ENCODE measurements around the gene PPFIA1. TPM values are rescaled to one million over a fixed set of nuclear protein-coding genes. Genes with fewer than 3 reads are reported as not detected.

PPFIA1 gene
- total and polyA plus RNA-seq, 2 of the 13 experiments (the other 11 are each of a cell fraction or from before 2014, with no cell fraction given): 29.9 to 45.2 TPM

DNA sequence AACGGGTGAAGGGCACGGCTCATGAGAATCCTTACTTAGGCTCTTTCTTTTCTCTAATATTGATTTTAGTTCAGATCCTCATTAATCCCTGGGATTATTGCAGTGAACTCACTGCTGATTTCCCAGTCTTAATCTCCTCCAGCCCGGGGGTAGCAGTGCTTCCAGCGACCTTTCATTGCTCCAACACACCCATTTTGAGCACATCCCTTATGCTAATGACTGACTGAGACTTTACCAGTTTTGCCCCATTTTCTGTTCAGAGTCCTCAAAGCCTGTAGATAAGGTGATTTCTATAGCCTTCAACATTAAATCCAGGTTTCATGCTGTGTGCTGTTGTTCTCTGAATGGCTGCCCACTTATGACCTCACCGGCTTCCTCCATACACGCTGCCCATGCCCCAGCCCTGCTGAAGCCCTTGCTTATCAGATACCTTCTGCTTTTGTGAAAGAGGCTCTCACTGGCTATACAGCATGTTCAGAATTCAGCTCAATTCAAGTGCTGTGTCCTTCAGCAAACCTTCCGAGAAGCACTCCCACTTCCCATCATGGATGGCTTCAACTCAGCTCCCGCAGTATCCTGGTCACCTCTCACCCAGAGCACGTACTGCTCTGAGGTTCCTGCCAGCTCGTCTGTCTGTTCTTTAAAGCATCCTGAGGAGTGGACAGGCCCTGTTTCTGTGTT is 49.0 kb downstream of the PPFIA1 start:
- 96% methylated on average over 10 of the region's 10 CpGs for WGBS (ENCODE audit: low lambda C conversion rate)
- TF ChIP-seq GABPA (IDR thresholded peaks at IDR 0.05; ENCODE audit: low read depth, low read length): no peak
- TF ChIP-seq GABPA (CRISPR knock-in tag; IDR thresholded peaks at IDR 0.05; ENCODE audit: low read depth): no peak
- no peak for TF ChIP-seq PCBP2 (optimal IDR thresholded peaks at IDR 0.05; ENCODE audit: low read depth, low read length, poor library complexity, severe bottlenecking)
- TF ChIP-seq, protein P1, sequence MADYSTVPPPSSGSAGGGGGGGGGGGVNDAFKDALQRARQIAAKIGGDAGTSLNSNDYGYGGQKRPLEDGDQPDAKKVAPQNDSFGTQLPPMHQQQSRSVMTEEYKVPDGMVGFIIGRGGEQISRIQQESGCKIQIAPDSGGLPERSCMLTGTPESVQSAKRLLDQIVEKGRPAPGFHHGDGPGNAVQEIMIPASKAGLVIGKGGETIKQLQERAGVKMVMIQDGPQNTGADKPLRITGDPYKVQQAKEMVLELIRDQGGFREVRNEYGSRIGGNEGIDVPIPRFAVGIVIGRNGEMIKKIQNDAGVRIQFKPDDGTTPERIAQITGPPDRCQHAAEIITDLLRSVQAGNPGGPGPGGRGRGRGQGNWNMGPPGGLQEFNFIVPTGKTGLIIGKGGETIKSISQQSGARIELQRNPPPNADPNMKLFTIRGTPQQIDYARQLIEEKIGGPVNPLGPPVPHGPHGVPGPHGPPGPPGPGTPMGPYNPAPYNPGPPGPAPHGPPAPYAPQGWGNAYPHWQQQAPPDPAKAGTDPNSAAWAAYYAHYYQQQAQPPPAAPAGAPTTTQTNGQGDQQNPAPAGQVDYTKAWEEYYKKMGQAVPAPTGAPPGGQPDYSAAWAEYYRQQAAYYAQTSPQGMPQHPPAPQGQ (CRISPR knock-in tag; IDR thresholded peaks at IDR 0.05; ENCODE audit: borderline replicate concordance): no peak
- TF ChIP-seq, protein P2, sequence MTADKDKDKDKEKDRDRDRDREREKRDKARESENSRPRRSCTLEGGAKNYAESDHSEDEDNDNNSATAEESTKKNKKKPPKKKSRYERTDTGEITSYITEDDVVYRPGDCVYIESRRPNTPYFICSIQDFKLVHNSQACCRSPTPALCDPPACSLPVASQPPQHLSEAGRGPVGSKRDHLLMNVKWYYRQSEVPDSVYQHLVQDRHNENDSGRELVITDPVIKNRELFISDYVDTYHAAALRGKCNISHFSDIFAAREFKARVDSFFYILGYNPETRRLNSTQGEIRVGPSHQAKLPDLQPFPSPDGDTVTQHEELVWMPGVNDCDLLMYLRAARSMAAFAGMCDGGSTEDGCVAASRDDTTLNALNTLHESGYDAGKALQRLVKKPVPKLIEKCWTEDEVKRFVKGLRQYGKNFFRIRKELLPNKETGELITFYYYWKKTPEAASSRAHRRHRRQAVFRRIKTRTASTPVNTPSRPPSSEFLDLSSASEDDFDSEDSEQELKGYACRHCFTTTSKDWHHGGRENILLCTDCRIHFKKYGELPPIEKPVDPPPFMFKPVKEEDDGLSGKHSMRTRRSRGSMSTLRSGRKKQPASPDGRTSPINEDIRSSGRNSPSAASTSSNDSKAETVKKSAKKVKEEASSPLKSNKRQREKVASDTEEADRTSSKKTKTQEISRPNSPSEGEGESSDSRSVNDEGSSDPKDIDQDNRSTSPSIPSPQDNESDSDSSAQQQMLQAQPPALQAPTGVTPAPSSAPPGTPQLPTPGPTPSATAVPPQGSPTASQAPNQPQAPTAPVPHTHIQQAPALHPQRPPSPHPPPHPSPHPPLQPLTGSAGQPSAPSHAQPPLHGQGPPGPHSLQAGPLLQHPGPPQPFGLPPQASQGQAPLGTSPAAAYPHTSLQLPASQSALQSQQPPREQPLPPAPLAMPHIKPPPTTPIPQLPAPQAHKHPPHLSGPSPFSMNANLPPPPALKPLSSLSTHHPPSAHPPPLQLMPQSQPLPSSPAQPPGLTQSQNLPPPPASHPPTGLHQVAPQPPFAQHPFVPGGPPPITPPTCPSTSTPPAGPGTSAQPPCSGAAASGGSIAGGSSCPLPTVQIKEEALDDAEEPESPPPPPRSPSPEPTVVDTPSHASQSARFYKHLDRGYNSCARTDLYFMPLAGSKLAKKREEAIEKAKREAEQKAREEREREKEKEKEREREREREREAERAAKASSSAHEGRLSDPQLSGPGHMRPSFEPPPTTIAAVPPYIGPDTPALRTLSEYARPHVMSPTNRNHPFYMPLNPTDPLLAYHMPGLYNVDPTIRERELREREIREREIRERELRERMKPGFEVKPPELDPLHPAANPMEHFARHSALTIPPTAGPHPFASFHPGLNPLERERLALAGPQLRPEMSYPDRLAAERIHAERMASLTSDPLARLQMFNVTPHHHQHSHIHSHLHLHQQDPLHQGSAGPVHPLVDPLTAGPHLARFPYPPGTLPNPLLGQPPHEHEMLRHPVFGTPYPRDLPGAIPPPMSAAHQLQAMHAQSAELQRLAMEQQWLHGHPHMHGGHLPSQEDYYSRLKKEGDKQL (CRISPR knock-in tag; IDR thresholded peaks at IDR 0.05; ENCODE audit: low read depth): no peak
- no peak for TF ChIP-seq TCF7L2 (IDR thresholded peaks at IDR 0.05; ENCODE audit: low read depth, low read length)
- no peak for TF ChIP-seq ZNF788 (CRISPR knock-in tag; IDR thresholded peaks at IDR 0.05; ENCODE audit: borderline replicate concordance)
- no peak for TF ChIP-seq REPIN1 (CRISPR knock-in tag; IDR thresholded peaks at IDR 0.05; ENCODE audit: borderline replicate concordance, low read depth)
- Histone ChIP-seq H3K79me2 (ENCODE audit: insufficient read depth, low read length) (no peaks in the 10 kb centered on the region), H3K4me1 (ENCODE audit: insufficient read depth, low read length) (no peaks in the 10 kb centered on the region), H3K27ac (ENCODE audit: extremely low read length, insufficient read depth, low read length) (no peak overlapping the region), H3K9me3 (ENCODE audit: low read length) (no peaks in the 10 kb centered on the region), H3K4me2 (ENCODE audit: low read depth, low read length) (no peak overlapping the region), H2AFZ (ENCODE audit: low read length) (no peak overlapping the region), H3K4me3 (replicated peaks in 1 of 3; ENCODE audit: insufficient read depth in 1 of 3, low read depth in 2 of 3, low read length in 3 of 3) (no peak overlapping the region), H3K9ac (ENCODE audit: insufficient read depth, low read depth, low read length) (no peak overlapping the region), H3K36me3 (replicated peaks in 1 of 2; ENCODE audit: control insufficient read depth in 1 of 2, insufficient read depth in 2 of 2, low read length in 2 of 2) (peaks cover 15 to 45% of the 10 kb centered on the region in 2 experiments; a peak in 4 of 5 replicates), H3K27me3 (ENCODE audit: control insufficient read depth in 1 of 2, insufficient read depth in 2 of 2, low read length in 2 of 2) (no peaks in the 10 kb centered on the region), H4K20me1 (ENCODE audit: insufficient read depth, low read length) (0 out of 2 replicates have a peak, but pooled peaks cover 2% of the 10 kb centered on the region)
- DNase-seq (ENCODE audit: low spot score) (no peak), FAIRE-seq (no peak), ATAC-seq (no peak)
- POLR2A ChIA-PET: no interaction called here
- no TSS peak for BruUV-seq (replicated peaks)
- CTCF ChIA-PET (ENCODE audit: low intra/inter-chr PET ratio, low total read pairs): no interaction called here
- in situ Hi-C loops (cut with HindIII; ENCODE audit: extremely low pct_ligation_motif_present, low pct_unique_long_range_greater_than_20kb) (no loop called here), intact Hi-C loops (cut with micrococcal nuclease; ENCODE audit: unreplicated experiment) (no loop called here)

Data from HepG2 (cell line).